ENCODE measurements around the gene USP27X. TPM values are rescaled to one million over a fixed set of nuclear protein-coding genes. Genes with fewer than 3 reads are reported as not detected.

The USP27X gene
- total and polyA plus RNA-seq, 2 of the 8 experiments (the other 6 are each of a cell fraction or from before 2014, with no cell fraction given) = 3.8 to 4.7 TPM

- Histone ChIP-seq H3K4ac (replicated peaks; ENCODE audit: insufficient read length, low read depth, low read length) (no peak overlapping the region), H3K27ac (ENCODE audit: low read depth, low read length) (no peak overlapping the region), H2BK15ac (ENCODE audit: low read length) (no peak overlapping the region), H3K79me1 (ENCODE audit: low read depth, low read length) (no peaks in the 10 kb centered on the region), H3K23me2 (ENCODE audit: low read depth, low read length) (no peaks in the 10 kb centered on the region; the same call in 1 of the 2 replicates), H3K14ac (ENCODE audit: insufficient read length) (no peak overlapping the region), H2BK120ac (replicated peaks; ENCODE audit: low read depth, low read length) (no peak overlapping the region), H2AFZ (ENCODE audit: low read length) (no peak overlapping the region), H2BK5ac (ENCODE audit: low read depth, low read length) (no peak overlapping the region), H3K36me3 (ENCODE audit: control insufficient read depth in 2 of 4, insufficient read depth in 4 of 4, low read length in 3 of 4) (no peaks in the 10 kb centered on the region; a peak in 1 of 8 replicates), H3K27me3 (replicated peaks in 1 of 4; ENCODE audit: control insufficient read depth in 3 of 4, extremely low read depth in 1 of 4, insufficient read depth in 3 of 4, low read length in 3 of 4) (peaks cover 0 to 5% (median 3%) of the 10 kb centered on the region in 4 experiments; a peak in 2 of 7 replicates), H4K8ac (ENCODE audit: extremely low read depth, insufficient read depth, low read length) (no peak overlapping the region), H3K4me2 (ENCODE audit: insufficient read depth in 1 of 2, low read depth in 2 of 2, low read length in 2 of 2) (no peak overlapping the region), H4K91ac (replicated peaks; ENCODE audit: insufficient read length, low read length) (no peak overlapping the region), H3K23ac (ENCODE audit: insufficient read length) (no peak overlapping the region), H3K18ac (ENCODE audit: extremely low read depth, low read length) (no peak overlapping the region), H2BK20ac (ENCODE audit: low read length) (no peak overlapping the region), H3K4me1 (replicated peaks in 1 of 4; ENCODE audit: control insufficient read depth in 3 of 4, insufficient read depth in 4 of 4, low read length in 3 of 4) (peaks cover 0 to 5% (median 0%) of the 10 kb centered on the region in 4 experiments; a peak in 3 of 7 replicates), H3K56ac (replicated peaks; ENCODE audit: insufficient read length, low read depth, low read length) (no peak overlapping the region), H3K4me3 (ENCODE audit: extremely low read depth in 1 of 4, insufficient read depth in 2 of 4, low read depth in 3 of 4, low read length in 4 of 4) (no peak overlapping the region), H2BK12ac (ENCODE audit: low read depth, low read length) (no peak overlapping the region), H3K79me2 (ENCODE audit: control insufficient read depth in 1 of 2, insufficient read depth in 2 of 2, low read length in 2 of 2) (no peaks in the 10 kb centered on the region), H4K5ac (ENCODE audit: insufficient read length, low read depth, low read length) (no peak overlapping the region), H4K20me1 (replicated peaks in 1 of 2; ENCODE audit: control insufficient read depth in 1 of 2, insufficient read depth in 2 of 2, low read length in 2 of 2) (no peaks in the 10 kb centered on the region), H3K9ac (replicated peaks in 1 of 4; ENCODE audit: extremely low read depth in 1 of 4, low read depth in 3 of 4, low read length in 3 of 4) (no peak overlapping the region), H3K9me3 (ENCODE audit: insufficient read depth in 2 of 2, low read depth in 1 of 2, low read length in 1 of 2) (no peaks in the 10 kb centered on the region), H2AK5ac (ENCODE audit: low read depth, low read length) (no peak overlapping the region)
- 100% methylated on average over 2 of the region's 2 CpGs; no CpG with 5 or more reads in 1 of the 2 experiments for WGBS, 2 experiments (ENCODE audit: extremely low coverage in 1 of 2, insufficient coverage in 1 of 2, insufficient read length in 1 of 2, insufficient replicate concordance in 2 of 2, low coverage in 1 of 2, low lambda C conversion rate in 2 of 2, missing lambda C conversion rate in 1 of 2)
- TF ChIP-seq TCF12 (IDR thresholded peaks at IDR 0.05; ENCODE audit: low read depth, low read length) = no peak
- TF ChIP-seq, protein P1, sequence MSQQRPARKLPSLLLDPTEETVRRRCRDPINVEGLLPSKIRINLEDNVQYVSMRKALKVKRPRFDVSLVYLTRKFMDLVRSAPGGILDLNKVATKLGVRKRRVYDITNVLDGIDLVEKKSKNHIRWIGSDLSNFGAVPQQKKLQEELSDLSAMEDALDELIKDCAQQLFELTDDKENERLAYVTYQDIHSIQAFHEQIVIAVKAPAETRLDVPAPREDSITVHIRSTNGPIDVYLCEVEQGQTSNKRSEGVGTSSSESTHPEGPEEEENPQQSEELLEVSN (IDR thresholded peaks at IDR 0.05) = no peak
- TF ChIP-seq PHF8 (conservative IDR thresholded peaks at IDR 0.05; ENCODE audit: low read depth, low read length) = no peak
- TF ChIP-seq FOSL1 (IDR thresholded peaks at IDR 0.05; ENCODE audit: insufficient read depth, low read depth, low read length) = no peak
- no peak for TF ChIP-seq SAP30 (IDR thresholded peaks at IDR 0.05; ENCODE audit: insufficient read depth, insufficient replicate concordance, low read length)
- DNase-seq (ENCODE audit: low read depth in 1 of 2, low spot score in 2 of 2) (no peak), FAIRE-seq (no peak)
- CTCF ChIA-PET (ENCODE audit: partially characterized antibody) = interaction anchor here (0.8 to 2.9 kb wide), 6 partner anchors 9 to 178 kb away, joined by 3 to 9 read pairs (median 4); partner anchors contain the start of gene USP27X
- POLR2A ChIA-PET (ENCODE audit: partially characterized antibody) = no interaction called here
Measured at GRCh38 chrX:49921109-49921508, 41.8 kb downstream of the USP27X start.
